A549 (cell line): ENCODE measurements around the gene OBSCN. TPM values are rescaled to one million over a fixed set of nuclear protein-coding genes. Genes with fewer than 3 reads are reported as not detected.

ENCODE experiments used
- ATAC-seq, 2 experiments: fragments of 200-7000 bp in 1 of 2; fragments of >200 bp in 1 of 2; cut with Nextera tagmentation in 1 of 2; cut with Tn5 transposase in 1 of 2; 3 replicates each; pipeline versions ENCODE4 v1.8.0 to v1.9.1; 2018 to 2020; ENCODE audit warnings: mild to moderate bottlenecking in 1 of 2, moderate library complexity in 1 of 2
- CTCF ChIA-PET: fragments of 300-600 bp; sonication (Branson Sonifier 250); formaldehyde crosslinking; extraction: SDS; loops from one replicate; lab custom pipeline; 2021; ENCODE audit warnings: antibody characterized with exemption, inconsistent platforms; lab: Yijun Ruan, JAX
- POLR2A ChIA-PET: fragments of 350-600 bp; formaldehyde crosslinking; extraction: SDS; loops from one replicate; lab custom pipeline; 2021; ENCODE audit warnings: antibody characterized with exemption, inconsistent platforms; lab: Yijun Ruan, JAX
- DNase-seq, 2 experiments: peaks; one replicate each; pipeline versions ENCODE4 v3.0.0 to v3.0.0-alpha.2; 2011 to 2016; ENCODE audit warnings: low read depth in 1 of 2, low spot score in 1 of 2
- FAIRE-seq: peaks from 2 replicates; lab custom pipeline; 2011; peaks lifted over from hg19 to GRCh38; lab: Jason Lieb, UNC
- H3K27ac ChIP-seq, 2 experiments: fragments of >200 bp; sonication (Bioruptor Twin); formaldehyde crosslinking; 3 replicates each; pipeline ENCODE4 v1.5.1; 2016 to 2017
- H3K4me1 ChIP-seq: fragments of >200 bp; sonication (Bioruptor Twin); formaldehyde crosslinking; 3 replicates; pipeline ENCODE4 v1.6.1; 2016
- H3K4me2 ChIP-seq: fragments of >200 bp; sonication (Bioruptor Twin); formaldehyde crosslinking; 3 replicates; pipeline ENCODE4 v1.6.1; 2016
- H3K4me3 ChIP-seq: fragments of >200 bp; sonication (Bioruptor Twin); formaldehyde crosslinking; 3 replicates; pipeline ENCODE4 v1.5.1; 2016
- H3K9me3 ChIP-seq: fragments of >200 bp; sonication (Bioruptor Twin); formaldehyde crosslinking; 3 replicates; pipeline ENCODE4 v1.6.1; 2016
- BCL3 ChIP-seq: fragments of >200 bp; sonication (Bioruptor Twin); formaldehyde crosslinking; IDR thresholded peaks from 3 replicates; pipeline ENCODE4 v1.6.1; 2016
- CBX2 ChIP-seq: fragments of 200-600 bp; sonication (generic); IDR thresholded peaks from 2 replicates; pipeline ENCODE4 v1.6.1; 2016; ENCODE audit warnings: low read depth, mild to moderate bottlenecking, borderline replicate concordance
- CEBPB ChIP-seq, 2 experiments: fragments of >200 bp in 1 of 2; sonication (Bioruptor Twin) in 1 of 2; formaldehyde crosslinking in 1 of 2; IDR thresholded peaks; 2 replicates each; pipeline ENCODE4 v1.6.1; 2012 to 2016
- CHD4 ChIP-seq: fragments of 200-600 bp; sonication (generic); IDR thresholded peaks from 2 replicates; pipeline ENCODE4 v1.6.1; 2016; ENCODE audit warnings: antibody characterized with exemption, mild to moderate bottlenecking, borderline replicate concordance
- EHMT2 ChIP-seq: fragments of 200-600 bp; sonication (generic); IDR thresholded peaks from 2 replicates; pipeline ENCODE4 v1.6.1; 2016; ENCODE audit warnings: antibody characterized with exemption, low read depth, mild to moderate bottlenecking, moderate library complexity
- ESRRA ChIP-seq: fragments of 150-350 bp; IDR thresholded peaks from 2 replicates; pipeline ENCODE4 v1.6.1; 2014; ENCODE audit warnings: mild to moderate bottlenecking, low read length, borderline replicate concordance
- HDAC2 ChIP-seq: fragments of 200-600 bp; sonication (generic); IDR thresholded peaks from 2 replicates; pipeline ENCODE4 v1.6.1; 2016
- HEYL ChIP-seq: fragments of 250-450 bp; sonication (Bioruptor Pico); IDR thresholded peaks from 2 replicates; pipeline ENCODE4 v1.8.0; 2021; ENCODE audit warnings: mild to moderate bottlenecking, moderate library complexity
- JUN ChIP-seq, 2 experiments: fragments of >200 bp; sonication (Bioruptor Twin); formaldehyde crosslinking; IDR thresholded peaks; 2 replicates in 1 of 2; 3 replicates in 1 of 2; pipeline ENCODE4 v1.6.1; 2016 to 2017
- MYC ChIP-seq: IDR thresholded peaks from 2 replicates; pipeline ENCODE4 v1.6.1; 2012; ENCODE audit warnings: mild to moderate bottlenecking, inconsistent platforms, low read length, improper control_type of control experiment, borderline replicate concordance
- NFE2L2 ChIP-seq: fragments of 150-350 bp; conservative IDR thresholded peaks from 2 replicates; pipeline ENCODE4 v1.6.1; 2014; ENCODE audit warnings: low read length
- NPAS2 ChIP-seq: fragments of 250-450 bp; sonication (Bioruptor Pico); IDR thresholded peaks from 2 replicates; pipeline ENCODE4 v1.8.0; 2022; ENCODE audit warnings: mild to moderate bottlenecking, moderate library complexity, borderline replicate concordance
- POLR2AphosphoS2 ChIP-seq: conservative IDR thresholded peaks from 2 replicates; pipeline ENCODE4 v1.6.1; 2012; ENCODE audit warnings: low read length, improper control_type of control experiment, inconsistent platforms
- RAD21 ChIP-seq, 2 experiments: fragments of >200 bp in 1 of 2; sonication (Bioruptor Twin) in 1 of 2; formaldehyde crosslinking in 1 of 2; IDR thresholded peaks in 1 of 2; conservative IDR thresholded peaks in 1 of 2; 2 replicates in 1 of 2; 3 replicates in 1 of 2; pipeline ENCODE4 v1.6.1; 2012 to 2018; ENCODE audit warnings: inconsistent platforms in 1 of 2
- REST ChIP-seq: fragments of 200-600 bp; sonication (generic); IDR thresholded peaks from 2 replicates; pipeline ENCODE4 v1.6.1; 2016; ENCODE audit warnings: antibody characterized with exemption, mild to moderate bottlenecking, moderate library complexity
- ZNF302 ChIP-seq: fragments of 250-450 bp; sonication (Bioruptor Pico); IDR thresholded peaks from 2 replicates; pipeline ENCODE4 v1.9.0; 2021; ENCODE audit warnings: inconsistent platforms, mild to moderate bottlenecking, moderate library complexity
- WGBS: methylation state at CpG from one replicate; pipeline ENCODE4 v1.1.6; 2017; ENCODE audit errors: missing lambda C conversion rate; 5-methylcytosine and 5-hydroxymethylcytosine counted together
- polyA plus RNA-seq, 4 experiments: library from polyadenylated mRNA; depleted of rRNA in 3 of 4; stranded (reverse); fragments of >200 nt; fragmentation: RNase III in 1 of 4; extraction: RNeasy Plus Mini Kit Qiagen cat#74134 plus additional on column Dnase treatment in 1 of 4; gene quantifications; 2 replicates in 3 of 4; 3 replicates in 1 of 4; pipeline ENCODE4 v1.2.3, GENCODE V29; 2011 to 2017
- TF ChIP-seq, protein P1 (sequence below): fragments of 450-650 bp; IDR thresholded peaks from 2 replicates; pipeline ENCODE4 v1.6.1; 2014; ENCODE audit warnings: antibody characterized with exemption
- TF ChIP-seq, protein P2 (sequence below): fragments of >200 bp; sonication (Bioruptor Twin); formaldehyde crosslinking; IDR thresholded peaks from 2 replicates; pipeline ENCODE4 v1.6.1; 2016
- TF ChIP-seq, protein P3 (sequence below): fragments of 150-350 bp; IDR thresholded peaks from 2 replicates; pipeline ENCODE4 v1.6.1; 2014; ENCODE audit warnings: low read depth, mild to moderate bottlenecking, low read length
- TF ChIP-seq, protein P4 (sequence below): fragments of 250-450 bp; sonication (Bioruptor Pico); IDR thresholded peaks from 2 replicates; pipeline ENCODE4 v1.5.0; 2020; ENCODE audit warnings: low read depth, mild to moderate bottlenecking, moderate library complexity

The OBSCN gene
- polyA plus RNA-seq, 2 of the 4 experiments (the other 2 are of a cell fraction), result 3.1 to 6.8 TPM

- no peak for TF ChIP-seq POLR2AphosphoS2
- TF ChIP-seq ESRRA, result no peak
- TF ChIP-seq CEBPB (IDR thresholded peaks at IDR 0.05), result no peak
- TF ChIP-seq RAD21 (conservative IDR thresholded peaks at IDR 0.05 in 1 of 2, IDR thresholded peaks at IDR 0.05 in 1 of 2), result no peak
- TF ChIP-seq, protein P1, sequence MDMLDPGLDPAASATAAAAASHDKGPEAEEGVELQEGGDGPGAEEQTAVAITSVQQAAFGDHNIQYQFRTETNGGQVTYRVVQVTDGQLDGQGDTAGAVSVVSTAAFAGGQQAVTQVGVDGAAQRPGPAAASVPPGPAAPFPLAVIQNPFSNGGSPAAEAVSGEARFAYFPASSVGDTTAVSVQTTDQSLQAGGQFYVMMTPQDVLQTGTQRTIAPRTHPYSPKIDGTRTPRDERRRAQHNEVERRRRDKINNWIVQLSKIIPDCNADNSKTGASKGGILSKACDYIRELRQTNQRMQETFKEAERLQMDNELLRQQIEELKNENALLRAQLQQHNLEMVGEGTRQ, result no peak
- TF ChIP-seq JUN (IDR thresholded peaks at IDR 0.05), result no peak
- no peak for TF ChIP-seq MYC
- TF ChIP-seq REST, result no peak
- TF ChIP-seq, protein P2, sequence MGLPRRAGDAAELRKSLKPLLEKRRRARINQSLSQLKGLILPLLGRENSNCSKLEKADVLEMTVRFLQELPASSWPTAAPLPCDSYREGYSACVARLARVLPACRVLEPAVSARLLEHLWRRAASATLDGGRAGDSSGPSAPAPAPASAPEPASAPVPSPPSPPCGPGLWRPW, result no peak
- TF ChIP-seq NPAS2 (CRISPR knock-in tag), result no peak
- no peak for TF ChIP-seq BCL3
- no peak for TF ChIP-seq HDAC2
- TF ChIP-seq NFE2L2, result no peak
- no peak for TF ChIP-seq CHD4
- no peak for TF ChIP-seq CBX2
- TF ChIP-seq, protein P3, sequence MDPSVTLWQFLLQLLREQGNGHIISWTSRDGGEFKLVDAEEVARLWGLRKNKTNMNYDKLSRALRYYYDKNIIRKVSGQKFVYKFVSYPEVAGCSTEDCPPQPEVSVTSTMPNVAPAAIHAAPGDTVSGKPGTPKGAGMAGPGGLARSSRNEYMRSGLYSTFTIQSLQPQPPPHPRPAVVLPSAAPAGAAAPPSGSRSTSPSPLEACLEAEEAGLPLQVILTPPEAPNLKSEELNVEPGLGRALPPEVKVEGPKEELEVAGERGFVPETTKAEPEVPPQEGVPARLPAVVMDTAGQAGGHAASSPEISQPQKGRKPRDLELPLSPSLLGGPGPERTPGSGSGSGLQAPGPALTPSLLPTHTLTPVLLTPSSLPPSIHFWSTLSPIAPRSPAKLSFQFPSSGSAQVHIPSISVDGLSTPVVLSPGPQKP, result no peak
- no peak for TF ChIP-seq ZNF302 (CRISPR knock-in tag)
- TF ChIP-seq EHMT2, result no peak
- TF ChIP-seq, protein P4, sequence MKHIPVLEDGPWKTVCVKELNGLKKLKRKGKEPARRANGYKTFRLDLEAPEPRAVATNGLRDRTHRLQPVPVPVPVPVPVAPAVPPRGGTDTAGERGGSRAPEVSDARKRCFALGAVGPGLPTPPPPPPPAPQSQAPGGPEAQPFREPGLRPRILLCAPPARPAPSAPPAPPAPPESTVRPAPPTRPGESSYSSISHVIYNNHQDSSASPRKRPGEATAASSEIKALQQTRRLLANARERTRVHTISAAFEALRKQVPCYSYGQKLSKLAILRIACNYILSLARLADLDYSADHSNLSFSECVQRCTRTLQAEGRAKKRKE (CRISPR knock-in tag), result no peak
- no peak for TF ChIP-seq HEYL (CRISPR knock-in tag)
- POLR2A ChIA-PET, result no interaction called here
Observed at GRCh38 chr1:228411121-228411520, 203.3 kb downstream of the OBSCN start.

More at GRCh38 chr1:228411121-228411520, 203.3 kb downstream of the OBSCN start:
- DNase-seq (no peak), ATAC-seq (no peak), FAIRE-seq (no peak)
- Histone ChIP-seq H3K4me3 (no peak overlapping the region), H3K4me2 (no peak overlapping the region), H3K4me1 (peaks cover 16% of the 10 kb centered on the region; the same call in 2 of the 3 replicates), H3K9me3 (no peaks in the 10 kb centered on the region), H3K27ac (no peak overlapping the region)
- CTCF ChIA-PET, result interaction anchor here (1.4 to 2.0 kb wide), 3 partner anchors 13 to 162 kb away, joined by 3 to 7 read pairs (median 6); a partner anchor contains a TSS
- WGBS, result 91% methylated on average over 5 of the region's 5 CpGs
